ENCODE data around the gene GOLGB1. TPM values are rescaled to one million over a fixed set of nuclear protein-coding genes. Genes with fewer than 3 reads are reported as not detected.
"Not testable (repeated sequence)": the region's sequence is repeated elsewhere in the genome, so short reads cannot be mapped to it uniquely, and the experiment has no call there.

Gene GOLGB1
- total RNA-seq, 1 experiment from 2014 or later = 9.0 TPM

GRCh38 chr3:121757812-121758545, 8.4 kb upstream of the GOLGB1 start:
- no peak overlapping the region for H3K4me3 ChIP-seq (ENCODE audit: insufficient read depth, low read depth, low read length)
- H3K27me3 ChIP-seq (ENCODE audit: control insufficient read depth, insufficient read depth, low read length) = no peaks in the 10 kb centered on the region
- no peaks in the 10 kb centered on the region for H3K36me3 ChIP-seq (replicated peaks; ENCODE audit: control insufficient read depth, insufficient read depth, low read length)
- no peak for DNase-seq

GRCh38 chr3:121757087-121757811, 7.7 kb upstream of the GOLGB1 start:
- no peak overlapping the region for H3K4me3 ChIP-seq (ENCODE audit: insufficient read depth, low read depth, low read length)
- H3K27me3 ChIP-seq (ENCODE audit: control insufficient read depth, insufficient read depth, low read length) = no peaks in the 10 kb centered on the region
- no peaks in the 10 kb centered on the region for H3K36me3 ChIP-seq (replicated peaks; ENCODE audit: control insufficient read depth, insufficient read depth, low read length)
- DNase-seq = no peak

- Histone ChIP-seq H3K36me3 (replicated peaks; ENCODE audit: control insufficient read depth, insufficient read depth, low read length) (no peaks in the 10 kb centered on the region), H3K4me3 (ENCODE audit: insufficient read depth, low read depth, low read length) (no peak overlapping the region), H3K27me3 (ENCODE audit: control insufficient read depth, insufficient read depth, low read length) (no peaks in the 10 kb centered on the region)
- DNase-seq = no peak
Observed at GRCh38 chr3:121752772-121753171, 3.2 kb upstream of the GOLGB1 start.

GRCh38 chr3:121752261-121752660, 2.7 kb upstream of the GOLGB1 start:
- no peak for DNase-seq

GRCh38 chr3:121750087-121750415, 510 bp upstream of the GOLGB1 start:
- no peaks in the 10 kb centered on the region for H3K27me3 ChIP-seq (ENCODE audit: control insufficient read depth, insufficient read depth, low read length)
- no peak for DNase-seq
- H3K36me3 ChIP-seq (replicated peaks; ENCODE audit: control insufficient read depth, insufficient read depth, low read length) = no peaks in the 10 kb centered on the region
- peak overlapping the region; percentile 66 for H3K4me3 ChIP-seq (ENCODE audit: insufficient read depth, low read depth, low read length)

More at GRCh38 chr3:121752261-121752660, 2.7 kb upstream of the GOLGB1 start:
- H3K27me3 ChIP-seq (ENCODE audit: control insufficient read depth, insufficient read depth, low read length) = no peaks in the 10 kb centered on the region
- H3K36me3 ChIP-seq (replicated peaks; ENCODE audit: control insufficient read depth, insufficient read depth, low read length) = no peaks in the 10 kb centered on the region
- H3K4me3 ChIP-seq (ENCODE audit: insufficient read depth, low read depth, low read length) = no peak overlapping the region

- H3K27me3 ChIP-seq (ENCODE audit: control insufficient read depth, insufficient read depth, low read length) = no peaks in the 10 kb centered on the region
- DNase-seq = no peak
- peak overlapping the region; percentile 87 for H3K4me3 ChIP-seq (ENCODE audit: insufficient read depth, low read depth, low read length)
- H3K36me3 ChIP-seq (replicated peaks; ENCODE audit: control insufficient read depth, insufficient read depth, low read length) = no peaks in the 10 kb centered on the region
Observed at GRCh38 chr3:121748680-121749275, 763 bp downstream of the GOLGB1 start.

GRCh38 chr3:121747976-121748375, 1.6 kb downstream of the GOLGB1 start:
- no peak for DNase-seq
- no peak overlapping the region for H3K4me3 ChIP-seq (ENCODE audit: insufficient read depth, low read depth, low read length)
- no peaks in the 10 kb centered on the region for H3K36me3 ChIP-seq (replicated peaks; ENCODE audit: control insufficient read depth, insufficient read depth, low read length)
- no peaks in the 10 kb centered on the region for H3K27me3 ChIP-seq (ENCODE audit: control insufficient read depth, insufficient read depth, low read length)

- H3K4me3 ChIP-seq (ENCODE audit: insufficient read depth, low read depth, low read length); H3K27me3 ChIP-seq (ENCODE audit: control insufficient read depth, insufficient read depth, low read length); DNase-seq; H3K36me3 ChIP-seq (replicated peaks; ENCODE audit: control insufficient read depth, insufficient read depth, low read length): not testable (repeated sequence)
Observed at GRCh38 chr3:121743106-121743505, 6.4 kb downstream of the GOLGB1 start.

- DNase-seq = no peak
- H3K36me3 ChIP-seq (replicated peaks; ENCODE audit: control insufficient read depth, insufficient read depth, low read length) = no peaks in the 10 kb centered on the region
- no peaks in the 10 kb centered on the region for H3K27me3 ChIP-seq (ENCODE audit: control insufficient read depth, insufficient read depth, low read length)
- no peak overlapping the region for H3K4me3 ChIP-seq (ENCODE audit: insufficient read depth, low read depth, low read length)
Observed at GRCh38 chr3:121740896-121741295, 8.6 kb downstream of the GOLGB1 start.

- Histone ChIP-seq H3K36me3 (replicated peaks; ENCODE audit: control insufficient read depth, insufficient read depth, low read length) (no peaks in the 10 kb centered on the region), H3K4me3 (ENCODE audit: insufficient read depth, low read depth, low read length) (no peak overlapping the region), H3K27me3 (ENCODE audit: control insufficient read depth, insufficient read depth, low read length) (no peaks in the 10 kb centered on the region)
- DNase-seq = no peak
Observed at GRCh38 chr3:121739902-121740301, 9.6 kb downstream of the GOLGB1 start.

GRCh38 chr3:121737644-121738043, 11.9 kb downstream of the GOLGB1 start:
- no peak overlapping the region for H3K4me3 ChIP-seq (ENCODE audit: insufficient read depth, low read depth, low read length)
- H3K27me3 ChIP-seq (ENCODE audit: control insufficient read depth, insufficient read depth, low read length) = no peaks in the 10 kb centered on the region
- no peaks in the 10 kb centered on the region for H3K36me3 ChIP-seq (replicated peaks; ENCODE audit: control insufficient read depth, insufficient read depth, low read length)
- DNase-seq = no peak

GRCh38 chr3:121736112-121736511, 13.4 kb downstream of the GOLGB1 start:
- Histone ChIP-seq H3K4me3 (ENCODE audit: insufficient read depth, low read depth, low read length) (no peak overlapping the region), H3K36me3 (replicated peaks; ENCODE audit: control insufficient read depth, insufficient read depth, low read length) (no peaks in the 10 kb centered on the region), H3K27me3 (ENCODE audit: control insufficient read depth, insufficient read depth, low read length) (no peaks in the 10 kb centered on the region)
- DNase-seq = no peak

GRCh38 chr3:121735047-121735696, 14.4 kb downstream of the GOLGB1 start:
- no peaks in the 10 kb centered on the region for H3K27me3 ChIP-seq (ENCODE audit: control insufficient read depth, insufficient read depth, low read length)
- no peak overlapping the region for H3K4me3 ChIP-seq (ENCODE audit: insufficient read depth, low read depth, low read length)
- DNase-seq = no peak
- no peaks in the 10 kb centered on the region for H3K36me3 ChIP-seq (replicated peaks; ENCODE audit: control insufficient read depth, insufficient read depth, low read length)

GRCh38 chr3:121730940-121731687, 18.4 kb downstream of the GOLGB1 start:
- H3K27me3 ChIP-seq (ENCODE audit: control insufficient read depth, insufficient read depth, low read length) = no peaks in the 10 kb centered on the region
- DNase-seq = no peak
- H3K4me3 ChIP-seq (ENCODE audit: insufficient read depth, low read depth, low read length) = no peak overlapping the region
- peaks cover 4% of the 10 kb centered on the region for H3K36me3 ChIP-seq (replicated peaks; ENCODE audit: control insufficient read depth, insufficient read depth, low read length)

All from H7 (cell line).